Left lung (tissue), 10 donors: ENCODE results near the gene MYOT. TPM values are rescaled to one million over a fixed set of nuclear protein-coding genes. Genes with fewer than 3 reads are reported as not detected.
"Not testable (repeated sequence)": the region's sequence is repeated elsewhere in the genome, so short reads cannot be mapped to it uniquely, and the experiment has no call there.

Source experiments
- ATAC-seq: fragments of 200-7000 bp; cut with Tn5 transposase; one replicate; pipeline ENCODE4 v1.9.1; 2020; ENCODE audit warnings: moderate library complexity
- DNase-seq, 4 donors: peaks; one replicate each; pipeline ENCODE4 v3.0.0-alpha.2; 2013 to 2020
- H3K27ac ChIP-seq, 2 donors: fragments of 200-600 bp; sonication (generic) in 1 of 2; one replicate each; pipeline versions ENCODE4 v1.5.0 to v1.8.0; 2020 to 2021
- H3K27me3 ChIP-seq, 2 donors: fragments of 200-600 bp; sonication (generic) in 1 of 2; one replicate each; pipeline versions ENCODE4 v1.5.0 to v1.8.0; 2020 to 2021
- H3K36me3 ChIP-seq, 2 donors: fragments of 200-600 bp; sonication (generic) in 1 of 2; one replicate each; pipeline versions ENCODE4 v1.5.0 to v1.8.0; 2020 to 2021
- H3K4me1 ChIP-seq, 2 donors: fragments of 200-600 bp; one replicate each; pipeline ENCODE4 v1.8.0; 2021
- H3K4me3 ChIP-seq, 2 donors: fragments of 200-600 bp; sonication (generic) in 1 of 2; one replicate each; pipeline versions ENCODE4 v1.5.0 to v1.8.0; 2020 to 2021; ENCODE audit warnings: mild to moderate bottlenecking in 1 of 2
- H3K9me3 ChIP-seq, 2 donors: fragments of 200-600 bp; sonication (generic) in 1 of 2; one replicate each; pipeline versions ENCODE4 v1.5.0 to v1.8.0; 2020 to 2021
- CTCF ChIP-seq, 2 donors: fragments of 200-600 bp; sonication (generic) in 1 of 2; IDR thresholded peaks; one replicate each; pipeline versions ENCODE4 v1.5.0 to v1.8.0; 2021; ENCODE audit warnings: antibody characterized with exemption in 2 of 2
- intact Hi-C, 2 donors: fragments of 100-400 bp; cut with DNase I; formaldehyde crosslinking; loops; one replicate each; pipeline versions ENCODE4 v1.11.2 to v1.14.2; 2022
- polyA plus RNA-seq, 6 donors: library from polyadenylated mRNA; unstranded; fragments of 120-200 nt; gene quantifications; one replicate each; pipeline ENCODE4 v1.2.1, GENCODE V29; 2013; ENCODE audit not compliant: insufficient read length in 6 of 6
- total RNA-seq, 2 donors: library from RNA; stranded (reverse); fragmentation: NEBNext Ultra II Directional; extraction: Animal tissue kit (Norgen Biotek cat#: 25700); gene quantifications; one replicate each; pipeline ENCODE4 v1.2.1, GENCODE V29; 2021
- donor health status: DM: no; HTN: yes; CAD: no.
- donor health status: DM: no; HTN: no; CAD: no.

The MYOT gene
- total and polyA plus RNA-seq, 8 donors: 0.52 to 2.0 (median 1.2) TPM; not detected in 1

DNA sequence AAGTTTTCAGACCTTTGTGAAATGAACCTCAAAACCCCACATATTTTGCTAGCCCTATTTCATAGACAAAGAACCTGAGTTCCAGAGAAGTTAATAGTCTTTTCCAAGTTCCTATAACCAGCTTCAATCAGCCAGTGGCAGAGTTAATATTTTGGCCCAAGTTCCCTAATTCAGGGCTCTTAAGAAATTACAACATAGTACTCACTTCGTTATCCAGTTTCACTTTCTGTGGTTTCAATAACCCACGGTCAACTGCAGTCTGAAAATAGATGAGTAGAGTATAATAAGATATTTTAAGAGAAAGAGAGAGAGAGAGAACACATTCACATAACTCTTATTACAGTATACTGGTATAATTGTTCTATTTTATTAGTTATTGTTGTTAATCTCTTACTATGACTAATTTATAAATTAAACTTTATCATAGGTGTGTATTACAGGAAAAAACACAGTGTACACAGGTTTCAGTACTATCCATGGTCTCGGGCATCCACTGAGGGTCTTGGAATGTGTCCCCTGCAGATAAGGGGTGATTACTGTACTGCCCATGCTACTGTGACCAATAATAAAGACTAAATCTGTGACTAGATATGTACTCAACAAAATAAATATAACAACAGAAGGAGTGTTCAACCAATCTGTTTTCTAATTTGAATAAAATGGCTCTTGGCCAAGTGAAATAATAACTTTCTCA is 9.3 kb upstream of the MYOT start:
- DNase-seq (peak in 2 of 4 donors; percentile 15 to 41), ATAC-seq (peak; percentile 94)
- H3K4me1 ChIP-seq: peaks cover 0 to 15% of the 10 kb centered on the region in 2 donors
- TF ChIP-seq CTCF (IDR thresholded peaks at IDR 0.05): no peak
- no peaks in the 10 kb centered on the region for H3K36me3 ChIP-seq
- H3K27me3 ChIP-seq: no peaks in the 10 kb centered on the region
- peak overlapping the region in 1 of 2 donors; percentile 0 for H3K4me3 ChIP-seq
- intact Hi-C loops: no loop called here
- peak overlapping the region; percentile 13 to 36 for H3K27ac ChIP-seq
- peaks cover 0 to under 1% of the 10 kb centered on the region in 2 donors for H3K9me3 ChIP-seq

- peaks cover 0 to 15% of the 10 kb centered on the region in 2 donors for H3K4me1 ChIP-seq
- H3K27ac ChIP-seq: no peak overlapping the region
- H3K9me3 ChIP-seq: no peaks in the 10 kb centered on the region
- TF ChIP-seq CTCF (IDR thresholded peaks at IDR 0.05): no peak
- ATAC-seq: peak; percentile 12
- no peaks in the 10 kb centered on the region for H3K36me3 ChIP-seq
- no peaks in the 10 kb centered on the region for H3K27me3 ChIP-seq
- H3K4me3 ChIP-seq: no peak overlapping the region
- intact Hi-C loops: no loop called here
- DNase-seq: no peak
Measured at GRCh38 chr5:137858954-137859353, 8.7 kb upstream of the MYOT start.

DNA sequence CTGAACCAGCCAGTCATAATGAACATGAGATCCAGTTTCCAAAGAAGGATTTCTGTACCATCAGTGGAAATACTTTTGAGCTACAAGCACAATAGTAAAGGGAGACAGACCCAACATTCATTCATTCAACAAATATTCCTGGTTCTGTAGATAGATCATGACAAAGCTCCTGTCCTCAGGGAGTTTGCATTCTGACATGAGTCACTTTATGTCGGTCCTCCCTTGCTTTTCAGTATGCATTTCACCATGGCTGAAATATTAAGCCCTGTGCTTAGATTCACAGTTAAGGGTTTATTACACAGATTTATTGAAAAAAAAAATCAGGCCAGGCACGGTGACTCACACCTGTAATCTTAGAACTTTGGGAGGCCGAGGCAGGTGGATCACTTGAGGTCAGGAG is 5.4 kb upstream of the MYOT start:
- H3K27ac ChIP-seq: no peak overlapping the region
- no peaks in the 10 kb centered on the region for H3K36me3 ChIP-seq
- H3K9me3 ChIP-seq: no peaks in the 10 kb centered on the region
- no peak for ATAC-seq
- TF ChIP-seq CTCF (IDR thresholded peaks at IDR 0.05): no peak
- H3K4me3 ChIP-seq: no peak overlapping the region
- intact Hi-C loops: no loop called here
- peaks cover 0 to 15% of the 10 kb centered on the region in 2 donors for H3K4me1 ChIP-seq
- DNase-seq: no peak
- no peaks in the 10 kb centered on the region for H3K27me3 ChIP-seq

GRCh38 chr5:137863653-137864052 is 4.0 kb upstream of the MYOT start:
- H3K27ac ChIP-seq, H3K9me3 ChIP-seq, H3K4me1 ChIP-seq, ATAC-seq, DNase-seq, H3K36me3 ChIP-seq, H3K27me3 ChIP-seq, intact Hi-C loops, H3K4me3 ChIP-seq: not testable (repeated sequence)

DNA sequence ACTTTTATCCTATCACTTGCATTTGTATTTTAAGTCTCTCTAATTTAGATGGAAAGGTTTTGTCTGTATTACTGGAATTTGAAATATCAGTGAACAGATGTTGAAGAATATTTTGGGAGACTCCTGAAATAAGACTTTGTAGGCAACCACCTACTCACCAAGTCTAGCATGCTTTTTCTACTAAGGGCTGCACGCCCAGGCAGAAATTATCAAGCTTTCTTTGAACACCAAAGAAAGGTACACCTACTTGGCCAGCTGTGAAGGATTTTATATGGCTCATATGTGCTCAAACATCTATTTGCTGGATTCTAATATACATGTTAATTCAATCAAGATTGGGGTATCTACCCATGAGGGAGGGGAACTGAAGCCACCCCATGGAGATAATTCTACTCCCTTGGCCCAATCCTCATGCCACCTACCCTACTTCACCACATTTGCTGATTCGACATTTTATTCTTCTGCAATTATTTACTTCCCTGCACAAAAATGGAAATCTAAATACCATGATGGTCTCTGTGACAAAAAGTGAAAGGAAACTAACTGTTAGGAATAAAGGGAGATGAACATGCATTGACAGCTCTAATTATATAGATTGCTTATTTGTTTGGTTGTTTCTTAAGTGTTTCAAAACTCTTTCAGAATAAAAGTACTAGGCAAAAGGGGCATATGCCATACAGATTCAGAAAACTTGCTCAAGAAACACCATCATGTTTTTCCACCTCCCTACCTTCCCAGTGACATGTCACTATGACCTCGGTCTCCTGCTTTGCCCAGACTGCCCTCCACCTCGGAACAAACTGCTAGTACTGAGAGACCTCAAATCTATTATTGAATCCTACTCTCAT is 895 bp upstream of the MYOT start:
- ATAC-seq (no peak), DNase-seq (no peak)
- Histone ChIP-seq H3K36me3 (no peaks in the 10 kb centered on the region), H3K4me3 (no peak overlapping the region), H3K27ac (no peak overlapping the region), H3K9me3 (no peaks in the 10 kb centered on the region), H3K27me3 (no peaks in the 10 kb centered on the region), H3K4me1 (no peaks in the 10 kb centered on the region)
- TF ChIP-seq CTCF (IDR thresholded peaks at IDR 0.05): no peak
- intact Hi-C loops: no loop called here
